Adrenal gland (tissue), 12 donors: Measurements from ENCODE around the gene STX3. TPM values are rescaled to one million over a fixed set of nuclear protein-coding genes. Genes with fewer than 3 reads are reported as not detected.

Experiments
- DNase-seq, 7 donors: peaks; one replicate each; pipeline ENCODE4 v3.0.0-alpha.2; 2019 to 2020
- H3K27ac ChIP-seq, 5 donors: fragments of 200-600 bp; sonication (generic) in 4 of 5; 1 replicate in 3 of 5; 2 replicates in 2 of 5; pipeline versions ENCODE4 v1.5.1 to v1.8.0; 2016 to 2020; ENCODE audit warnings: mild to moderate bottlenecking in 1 of 5
- H3K27me3 ChIP-seq: fragments of 200-600 bp; 2 replicates; pipeline ENCODE4 v1.8.0; 2021
- H3K36me3 ChIP-seq, 2 donors: fragments of 200-600 bp; replicated peaks in 1 of 2; 1 replicate in 1 of 2; 2 replicates in 1 of 2; pipeline versions ENCODE4 v1.5.1 to v1.8.0; 2018 to 2022
- H3K4me1 ChIP-seq, 2 donors: fragments of 200-600 bp; replicated peaks in 1 of 2; 1 replicate in 1 of 2; 2 replicates in 1 of 2; pipeline versions ENCODE4 v1.5.1 to v1.8.0; 2018 to 2021
- H3K4me3 ChIP-seq, 4 donors: fragments of 200-600 bp; sonication (generic) in 3 of 4; one replicate each; pipeline ENCODE4 v1.5.1; 2016 to 2018
- H3K9me3 ChIP-seq, 3 donors: fragments of 200-600 bp; sonication (generic) in 1 of 3; replicated peaks in 1 of 3; 1 replicate in 2 of 3; 2 replicates in 1 of 3; pipeline versions ENCODE4 v1.5.1 to v1.8.0; 2016 to 2021
- POLR2A ChIP-seq, 2 donors: fragments of 450-650 bp; IDR thresholded peaks; one replicate each; pipeline ENCODE4 v1.6.1; 2017; ENCODE audit warnings: antibody characterized with exemption in 2 of 2, mild to moderate bottlenecking in 2 of 2, moderate library complexity in 1 of 2
- WGBS, 4 donors: extraction: QIAGEN DNeasy Blood & Tissue Kit in 2 of 4; methylation state at CpG; one replicate each; pipeline versions ENCODE4 v1.1.5 to v1.1.7; 2013 to 2017; 5-methylcytosine and 5-hydroxymethylcytosine counted together
- intact Hi-C, 2 donors: fragments of 100-400 bp; cut with DNase I; formaldehyde crosslinking; loops; one replicate each; pipeline versions ENCODE4 v1.14.1 to v1.15.0; 2022 to 2023
- polyA plus RNA-seq, 3 donors: library from polyadenylated mRNA; stranded (reverse); fragments of 200-250 nt in 2 of 3; fragments of 350-450 nt in 1 of 3; fragmentation: Illumina TruSeq in 1 of 3; extraction: RNeasy Lipid Tissue Mini Kit (QIAGEN cat#74804) in 1 of 3; gene quantifications; one replicate each; pipeline ENCODE4 v1.2.3, GENCODE V29; 2013 to 2014
- total RNA-seq, 9 donors: library from RNA; depleted of rRNA in 4 of 9; stranded (reverse); fragments of >200 nt in 4 of 9; fragments of 120-200 nt in 1 of 9; fragmentation: NEBNext Ultra II Directional in 1 of 9; extraction: Animal tissue kit (Norgen Biotek cat#: 25700) in 1 of 9; gene quantifications; one replicate each; pipeline versions ENCODE4 v1.1.0 to v1.2.4, GENCODE V29; 2013 to 2023
- TF ChIP-seq, protein P1 (sequence below), 6 experiments: fragments of 450-650 bp in 4 of 6; fragments of 200-600 bp in 2 of 6; sonication (generic) in 1 of 6; IDR thresholded peaks; 1 replicate in 5 of 6; 2 replicates in 1 of 6; pipeline versions ENCODE4 v1.5.1 to v1.8.0; 2016 to 2021; ENCODE audit warnings: antibody characterized with exemption in 6 of 6, mild to moderate bottlenecking in 2 of 6, moderate library complexity in 1 of 6
- donor health status: healthy with polysubstance abuse.
- donor health status: Bipolar disorder and iron deficiency.
- donor health status: DM: yes; HTN: yes; CAD: no.
- donor health status: DM: no; HTN: no; CAD: no.
- donor health status: DM: no; HTN: no; CAD: no.
- donor health status: DM: yes; HTN: yes; CAD: no.

The STX3 gene
- total and polyA plus RNA-seq, 12 donors: 12.3 to 63.2 (median 30.1) TPM

DNA sequence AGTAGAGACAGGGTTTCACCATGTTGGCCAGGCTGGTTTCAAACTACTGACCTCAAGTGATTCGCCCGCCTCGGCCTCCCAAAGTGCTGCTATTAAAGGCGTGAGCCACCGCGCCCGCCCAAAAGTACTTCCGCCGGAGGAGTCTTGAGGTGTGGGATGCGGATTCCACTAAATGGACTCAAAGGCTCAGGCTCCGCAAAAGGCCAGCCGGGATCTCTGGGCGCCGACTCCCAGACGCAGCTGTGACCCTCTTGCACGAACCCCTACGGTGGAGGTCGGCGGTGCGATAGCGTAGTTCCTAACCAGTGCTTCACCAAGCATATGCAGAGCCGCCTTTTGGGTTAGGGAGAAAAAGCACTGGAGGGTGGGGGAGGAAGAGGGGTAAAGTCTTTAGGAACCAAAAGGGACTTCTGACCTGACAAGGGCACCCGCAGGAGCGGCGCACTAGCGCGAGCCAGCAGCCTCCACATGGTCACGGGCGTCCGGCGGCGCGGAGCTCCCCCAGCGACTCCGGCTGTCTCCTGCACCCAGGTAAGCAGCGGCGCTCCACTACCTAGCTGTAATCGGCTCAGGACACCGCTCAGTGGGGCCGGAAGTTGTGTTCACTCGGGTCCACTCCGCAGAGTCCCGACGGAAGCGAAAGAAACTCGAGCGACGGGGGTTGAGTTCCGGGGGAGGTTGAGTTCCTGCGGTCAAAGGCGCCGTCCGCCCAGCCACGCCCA, 55.2 kb downstream of the STX3 start, which contains the start of gene MRPL16:
Gene MRPL16, minus strand, starts transcription at position 590 of the 722 bp plus-strand sequence. Its CDS starts 120 bp downstream, at position 470.
- Histone ChIP-seq H3K27ac (peak within 1 kb of the TSS in 4 of 5 donors; percentile 70 to 87 (median 76)), H3K4me1 (peaks cover 4 to 12% of the 10 kb centered on the region in 2 donors), H3K4me3 (peak within 1 kb of the TSS in 3 of 4 donors; percentile 81 to 92 (median 82)), H3K27me3 (no peaks in the 10 kb centered on the region), H3K9me3 (no peaks in the 10 kb centered on the region), H3K36me3 (peaks cover 0 to 19% of the 10 kb centered on the region in 2 donors)
- DNase-seq: peak; percentile 83 to 95 (median 89)
- intact Hi-C loops: loop anchor here in 1 of 2 donors (10.0 kb wide), 2 partner anchors 136 to 444 kb away; no protein-coding TSS in a partner anchor
- WGBS, 4 donors: 0 to 1% (median 0%) methylated on average over 31 to 54 of the region's 54 CpGs
- TF ChIP-seq, protein P1, sequence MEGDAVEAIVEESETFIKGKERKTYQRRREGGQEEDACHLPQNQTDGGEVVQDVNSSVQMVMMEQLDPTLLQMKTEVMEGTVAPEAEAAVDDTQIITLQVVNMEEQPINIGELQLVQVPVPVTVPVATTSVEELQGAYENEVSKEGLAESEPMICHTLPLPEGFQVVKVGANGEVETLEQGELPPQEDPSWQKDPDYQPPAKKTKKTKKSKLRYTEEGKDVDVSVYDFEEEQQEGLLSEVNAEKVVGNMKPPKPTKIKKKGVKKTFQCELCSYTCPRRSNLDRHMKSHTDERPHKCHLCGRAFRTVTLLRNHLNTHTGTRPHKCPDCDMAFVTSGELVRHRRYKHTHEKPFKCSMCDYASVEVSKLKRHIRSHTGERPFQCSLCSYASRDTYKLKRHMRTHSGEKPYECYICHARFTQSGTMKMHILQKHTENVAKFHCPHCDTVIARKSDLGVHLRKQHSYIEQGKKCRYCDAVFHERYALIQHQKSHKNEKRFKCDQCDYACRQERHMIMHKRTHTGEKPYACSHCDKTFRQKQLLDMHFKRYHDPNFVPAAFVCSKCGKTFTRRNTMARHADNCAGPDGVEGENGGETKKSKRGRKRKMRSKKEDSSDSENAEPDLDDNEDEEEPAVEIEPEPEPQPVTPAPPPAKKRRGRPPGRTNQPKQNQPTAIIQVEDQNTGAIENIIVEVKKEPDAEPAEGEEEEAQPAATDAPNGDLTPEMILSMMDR (IDR thresholded peaks at IDR 0.05): peak in 3 of 6 experiments; percentile 12 to 33 (median 16)
- TF ChIP-seq POLR2A (IDR thresholded peaks at IDR 0.05): peak in 1 of 2 donors; percentile 62

DNA sequence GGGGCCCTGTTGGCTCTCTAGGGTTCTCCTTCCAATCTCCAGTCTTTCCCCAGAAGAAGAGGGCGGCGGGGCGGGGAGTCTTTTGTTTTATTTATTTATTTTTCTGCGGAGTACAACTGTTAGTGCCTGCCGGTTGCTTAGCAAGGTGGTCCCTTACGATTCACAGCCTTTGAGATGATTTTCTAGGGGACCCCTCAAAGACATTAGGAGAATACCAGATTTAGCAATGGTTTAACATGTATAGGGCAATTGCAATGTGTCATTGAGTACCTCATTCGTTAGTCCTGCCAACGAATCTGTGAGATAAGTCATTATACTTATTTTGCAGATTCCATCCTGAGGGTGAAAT, 55.7 kb downstream of the STX3 start:
- no peak for DNase-seq
- H3K27ac ChIP-seq: peak overlapping the region in 2 of 5 donors; percentile 73 to 79
- H3K36me3 ChIP-seq: peaks cover 0 to 14% of the 10 kb centered on the region in 2 donors
- H3K4me1 ChIP-seq: peaks cover 4 to 12% of the 10 kb centered on the region in 2 donors
- H3K9me3 ChIP-seq: no peaks in the 10 kb centered on the region
- TF ChIP-seq, protein P1 (IDR thresholded peaks at IDR 0.05): no peak
- TF ChIP-seq POLR2A (IDR thresholded peaks at IDR 0.05): no peak
- peak overlapping the region in 2 of 4 donors; percentile 81 to 82 for H3K4me3 ChIP-seq
- intact Hi-C loops: loop anchor here in 1 of 2 donors (10.0 kb wide), 2 partner anchors 136 to 444 kb away; no protein-coding TSS in a partner anchor
- WGBS, 4 donors: 11 to 13% (median 12%) methylated on average over 8 of the region's 8 CpGs
- H3K27me3 ChIP-seq: no peaks in the 10 kb centered on the region

DNA sequence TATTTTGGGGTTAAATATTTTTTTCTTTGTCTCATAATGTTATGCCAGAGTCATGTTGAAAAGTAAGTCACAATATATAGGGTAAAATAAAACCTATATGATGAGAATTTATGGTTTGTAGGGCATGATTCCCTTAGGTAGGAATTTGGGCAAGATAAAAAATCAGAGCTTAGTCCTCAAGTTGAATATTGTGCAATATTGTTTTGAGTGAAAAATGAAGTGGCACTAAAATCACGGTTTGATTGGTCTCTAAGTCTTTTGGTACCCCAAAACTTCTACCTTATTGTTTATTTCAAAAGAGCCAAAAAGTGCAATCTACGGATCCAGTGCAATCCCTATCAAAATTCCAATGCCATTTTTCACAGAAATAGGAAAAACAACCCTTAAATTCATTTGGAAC, 57.0 kb downstream of the STX3 start:
- 77 to 93% (median 84%) methylated on average over 2 of the region's 2 CpGs for WGBS, 4 donors

DNA sequence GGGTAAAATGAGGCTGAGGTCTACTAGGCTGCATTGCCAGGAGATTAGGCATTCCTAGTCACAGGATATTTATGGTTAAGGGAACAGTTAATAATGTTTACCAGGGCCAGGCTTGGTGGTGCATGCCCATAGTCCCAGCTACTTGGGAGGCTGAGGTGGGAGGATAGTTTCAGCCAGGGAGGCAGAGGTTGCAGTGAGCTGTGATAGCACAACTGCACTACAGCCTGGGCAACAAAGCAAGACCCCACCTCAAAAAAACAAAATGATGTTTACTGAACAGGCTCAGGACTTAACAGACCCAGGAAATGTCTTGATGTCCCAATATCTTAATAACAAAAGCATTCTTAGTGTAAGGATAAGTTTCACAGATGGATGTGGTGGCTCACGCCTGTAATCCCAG, 58.2 kb downstream of the STX3 start:
- intact Hi-C loops: loop anchor here in 1 of 2 donors (10.0 kb wide), 2 partner anchors 139 to 441 kb away; no protein-coding TSS in a partner anchor
- no peaks in the 10 kb centered on the region for H3K27me3 ChIP-seq
- H3K4me1 ChIP-seq: peaks cover 4 to 12% of the 10 kb centered on the region in 2 donors
- TF ChIP-seq POLR2A (IDR thresholded peaks at IDR 0.05): no peak
- TF ChIP-seq, protein P1 (IDR thresholded peaks at IDR 0.05): no peak
- H3K9me3 ChIP-seq: no peaks in the 10 kb centered on the region
- H3K36me3 ChIP-seq: no peaks in the 10 kb centered on the region
- 73 to 93% (median 77%) methylated on average over 1 of the region's 1 CpG for WGBS, 4 donors
- no peak overlapping the region for H3K27ac ChIP-seq
- H3K4me3 ChIP-seq: no peak overlapping the region
- DNase-seq: no peak

More for the DNA sequence above, 57.0 kb downstream of the STX3 start:
- H3K27me3 ChIP-seq: no peaks in the 10 kb centered on the region
- no peaks in the 10 kb centered on the region for H3K9me3 ChIP-seq
- TF ChIP-seq, protein P1 (IDR thresholded peaks at IDR 0.05): no peak
- TF ChIP-seq POLR2A (IDR thresholded peaks at IDR 0.05): no peak
- DNase-seq: no peak
- H3K4me3 ChIP-seq: no peak overlapping the region
- intact Hi-C loops: loop anchor here in 1 of 2 donors (10.0 kb wide), 2 partner anchors 137 to 443 kb away; no protein-coding TSS in a partner anchor
- peaks cover 0 to under 1% of the 10 kb centered on the region in 2 donors for H3K36me3 ChIP-seq
- peaks cover 4 to 12% of the 10 kb centered on the region in 2 donors for H3K4me1 ChIP-seq
- H3K27ac ChIP-seq: no peak overlapping the region
